Vagina (tissue), 2 donors: ENCODE data around the gene GPR62. TPM values are rescaled to one million over a fixed set of nuclear protein-coding genes. Genes with fewer than 3 reads are reported as not detected.
A peak's percentile ranks its signal among the peaks of the same experiment; 100 is the strongest.

Source experiments
- DNase-seq, 2 donors: peaks; one replicate each; pipeline ENCODE4 v3.0.0-alpha.2; 2017; ENCODE audit errors: extremely low spot score in 2 of 2
- H3K27ac ChIP-seq: fragments of 200-600 bp; sonication (generic); one replicate; pipeline ENCODE4 v1.5.1; 2019
- H3K27me3 ChIP-seq: fragments of 200-600 bp; sonication (generic); one replicate; pipeline ENCODE4 v1.5.1; 2019
- H3K36me3 ChIP-seq, 2 donors: fragments of 200-600 bp; sonication (generic); one replicate each; pipeline ENCODE4 v1.5.1; 2017 to 2019
- H3K4me1 ChIP-seq: fragments of 200-600 bp; sonication (generic); one replicate; pipeline ENCODE4 v1.5.1; 2019
- H3K4me3 ChIP-seq, 2 donors: fragments of 200-600 bp; sonication (generic); 1 replicate in 1 of 2; 2 replicates in 1 of 2; pipeline ENCODE4 v1.5.1; 2016 to 2019
- H3K9me3 ChIP-seq: fragments of 200-600 bp; sonication (generic); one replicate; pipeline ENCODE4 v1.5.1; 2019
- POLR2A ChIP-seq, 2 donors: fragments of 450-650 bp; IDR thresholded peaks; one replicate each; pipeline ENCODE4 v1.6.1; 2017; ENCODE audit warnings: antibody characterized with exemption in 2 of 2, mild to moderate bottlenecking in 2 of 2, moderate library complexity in 2 of 2
- POLR2AphosphoS5 ChIP-seq, 2 donors: sonication (generic); formaldehyde crosslinking; IDR thresholded peaks; one replicate each; pipeline ENCODE4 v1.9.0; 2017; ENCODE audit warnings: antibody characterized with exemption in 2 of 2, mild to moderate bottlenecking in 2 of 2, low read depth in 1 of 2; ENCODE audit not compliant: insufficient read depth in 1 of 2
- intact Hi-C: fragments of 100-400 bp; cut with DNase I; formaldehyde crosslinking; loops from one replicate; pipeline ENCODE4 v1.15.1; 2023
- total RNA-seq: library from RNA; depleted of rRNA; stranded (reverse); fragments of >200 nt; gene quantifications from one replicate; pipeline ENCODE4 v1.2.3, GENCODE V29; 2016
- TF ChIP-seq, protein P1 (sequence below), 3 experiments: fragments of 450-650 bp in 2 of 3; fragments of 200-600 bp in 1 of 3; sonication (generic) in 1 of 3; IDR thresholded peaks; one replicate each; pipeline ENCODE4 v1.5.1; 2017 to 2019; ENCODE audit warnings: antibody characterized with exemption in 3 of 3, mild to moderate bottlenecking in 2 of 3, moderate library complexity in 2 of 3

GPR62 gene
- total RNA-seq, 1 donor from 2014 or later = not detected

DNA sequence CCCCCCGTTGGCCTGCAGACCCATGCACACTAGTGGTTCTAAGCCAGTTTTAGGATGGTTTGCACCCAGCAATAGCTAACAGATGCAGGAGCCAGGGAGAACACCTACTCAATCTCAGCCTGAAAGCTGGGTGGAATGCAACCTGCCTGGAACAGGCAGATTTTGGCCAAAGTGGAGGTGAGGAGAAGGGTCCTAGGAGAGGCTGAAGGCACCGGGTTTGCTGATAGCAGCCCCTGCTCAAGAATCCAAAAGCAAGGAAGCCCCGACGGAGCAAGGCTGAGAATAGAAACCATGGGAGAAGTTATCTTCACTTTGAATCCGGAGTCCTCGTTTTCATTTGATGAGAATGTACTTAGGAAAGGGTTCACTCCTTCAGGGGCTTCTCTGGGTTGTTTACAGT, 23.4 kb upstream of the GPR62 start:
- Histone ChIP-seq H3K36me3 (peaks cover 0 to 36% of the 10 kb centered on the region in 2 donors), H3K27ac (no peak overlapping the region), H3K27me3 (no peaks in the 10 kb centered on the region), H3K4me3 (no peak overlapping the region), H3K9me3 (no peaks in the 10 kb centered on the region), H3K4me1 (no peaks in the 10 kb centered on the region)
- TF ChIP-seq, protein P1, sequence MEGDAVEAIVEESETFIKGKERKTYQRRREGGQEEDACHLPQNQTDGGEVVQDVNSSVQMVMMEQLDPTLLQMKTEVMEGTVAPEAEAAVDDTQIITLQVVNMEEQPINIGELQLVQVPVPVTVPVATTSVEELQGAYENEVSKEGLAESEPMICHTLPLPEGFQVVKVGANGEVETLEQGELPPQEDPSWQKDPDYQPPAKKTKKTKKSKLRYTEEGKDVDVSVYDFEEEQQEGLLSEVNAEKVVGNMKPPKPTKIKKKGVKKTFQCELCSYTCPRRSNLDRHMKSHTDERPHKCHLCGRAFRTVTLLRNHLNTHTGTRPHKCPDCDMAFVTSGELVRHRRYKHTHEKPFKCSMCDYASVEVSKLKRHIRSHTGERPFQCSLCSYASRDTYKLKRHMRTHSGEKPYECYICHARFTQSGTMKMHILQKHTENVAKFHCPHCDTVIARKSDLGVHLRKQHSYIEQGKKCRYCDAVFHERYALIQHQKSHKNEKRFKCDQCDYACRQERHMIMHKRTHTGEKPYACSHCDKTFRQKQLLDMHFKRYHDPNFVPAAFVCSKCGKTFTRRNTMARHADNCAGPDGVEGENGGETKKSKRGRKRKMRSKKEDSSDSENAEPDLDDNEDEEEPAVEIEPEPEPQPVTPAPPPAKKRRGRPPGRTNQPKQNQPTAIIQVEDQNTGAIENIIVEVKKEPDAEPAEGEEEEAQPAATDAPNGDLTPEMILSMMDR (IDR thresholded peaks at IDR 0.05) = no peak
- TF ChIP-seq POLR2A (IDR thresholded peaks at IDR 0.05) (no peak), POLR2AphosphoS5 (IDR thresholded peaks at IDR 0.05; ENCODE audit: insufficient read depth in 1 of 2, low read depth in 1 of 2) (no peak)
- intact Hi-C loops = no loop called here
- DNase-seq = no peak

DNA sequence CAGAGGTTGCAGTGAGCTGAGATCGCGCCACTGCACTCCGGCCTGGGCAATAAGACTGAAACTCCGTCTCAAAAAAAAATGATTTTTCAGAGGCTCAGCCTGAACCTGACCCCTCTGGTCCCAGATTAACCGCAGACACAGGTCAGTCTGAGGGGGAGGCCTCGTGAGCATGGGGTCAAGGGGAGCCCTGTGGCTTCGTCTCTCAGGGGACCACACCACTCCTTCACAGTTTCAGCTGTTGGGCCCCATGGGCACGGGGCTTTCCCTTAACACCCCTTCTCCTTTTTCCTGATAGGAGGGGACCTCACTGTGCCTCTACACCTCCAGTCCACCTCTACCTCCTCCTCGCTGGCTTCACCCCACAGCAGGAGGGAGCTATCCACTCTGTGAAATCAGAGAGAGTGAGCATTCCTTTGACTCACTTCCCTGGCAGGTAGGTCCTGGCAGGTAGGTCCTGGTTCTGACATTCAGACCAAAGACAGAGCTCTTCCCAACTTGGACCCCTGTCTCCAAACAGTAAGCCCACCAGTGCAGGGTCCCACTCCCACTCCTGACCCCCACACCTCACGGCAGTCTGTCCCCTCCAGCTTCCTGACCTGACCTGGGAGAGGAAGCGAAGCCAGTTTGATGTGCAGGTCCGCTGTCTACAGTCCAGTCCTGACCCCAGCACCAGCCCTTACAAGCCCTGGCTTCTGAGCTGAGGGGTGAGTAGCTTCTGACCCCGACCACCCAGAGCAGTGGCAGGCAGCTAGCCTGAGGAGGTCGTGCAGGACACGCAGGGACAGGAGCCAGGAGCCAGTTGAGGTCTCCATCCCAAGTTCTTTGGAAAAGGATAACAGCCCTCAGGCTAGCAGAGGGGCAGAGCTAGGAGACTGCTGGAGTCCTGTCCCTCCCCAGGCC, 22.5 kb upstream of the GPR62 start:
- Histone ChIP-seq H3K4me3 (no peak overlapping the region), H3K27me3 (no peaks in the 10 kb centered on the region), H3K9me3 (no peaks in the 10 kb centered on the region), H3K4me1 (no peaks in the 10 kb centered on the region), H3K36me3 (peaks cover 0 to 46% of the 10 kb centered on the region in 2 donors), H3K27ac (no peak overlapping the region)
- DNase-seq = peak in 1 of 2 donors; percentile 95
- intact Hi-C loops = no loop called here
- no peak for TF ChIP-seq POLR2A (IDR thresholded peaks at IDR 0.05)
- TF ChIP-seq, protein P1 (IDR thresholded peaks at IDR 0.05) = no peak
- no peak for TF ChIP-seq POLR2AphosphoS5 (IDR thresholded peaks at IDR 0.05; ENCODE audit: insufficient read depth in 1 of 2, low read depth in 1 of 2)

DNA sequence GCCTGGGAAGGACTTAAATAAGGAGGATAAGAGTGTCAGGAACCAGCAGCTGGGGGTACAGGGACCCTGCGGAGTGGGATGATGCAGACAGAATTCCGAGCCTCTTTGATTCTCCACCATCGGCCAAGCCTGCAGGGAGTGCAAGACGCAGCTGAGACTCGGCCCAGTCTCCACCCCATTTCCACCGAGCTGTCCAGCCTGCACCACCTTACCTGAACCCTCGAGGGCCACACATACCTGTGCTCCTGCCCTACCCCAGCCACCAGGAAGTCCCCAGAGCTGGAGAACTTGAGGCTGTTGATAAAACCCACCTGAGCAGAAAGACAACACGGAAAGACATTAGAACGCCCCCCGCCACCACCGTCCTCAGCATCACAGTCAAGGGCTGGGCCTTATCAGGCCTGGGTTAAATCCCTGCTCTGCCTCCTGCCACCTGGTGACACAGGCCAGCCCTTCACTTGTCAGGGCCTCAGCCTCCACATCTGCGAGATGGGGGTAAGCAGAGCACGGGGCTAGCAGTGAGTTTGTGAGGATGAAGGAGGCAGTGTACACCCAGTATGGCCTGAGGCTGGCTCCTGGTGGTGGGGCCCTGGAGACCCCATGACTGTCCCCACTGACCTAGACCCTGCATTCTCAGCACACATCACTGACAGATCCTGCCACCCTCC, 21.6 kb upstream of the GPR62 start:
- Histone ChIP-seq H3K27ac (no peak overlapping the region), H3K9me3 (no peaks in the 10 kb centered on the region), H3K4me3 (no peak overlapping the region), H3K36me3 (peaks cover 0 to 50% of the 10 kb centered on the region in 2 donors), H3K27me3 (no peaks in the 10 kb centered on the region), H3K4me1 (no peaks in the 10 kb centered on the region)
- no peak for TF ChIP-seq POLR2A (IDR thresholded peaks at IDR 0.05)
- TF ChIP-seq, protein P1 (IDR thresholded peaks at IDR 0.05) = no peak
- no peak for TF ChIP-seq POLR2AphosphoS5 (IDR thresholded peaks at IDR 0.05; ENCODE audit: insufficient read depth in 1 of 2, low read depth in 1 of 2)
- DNase-seq = no peak
- intact Hi-C loops = no loop called here

DNA sequence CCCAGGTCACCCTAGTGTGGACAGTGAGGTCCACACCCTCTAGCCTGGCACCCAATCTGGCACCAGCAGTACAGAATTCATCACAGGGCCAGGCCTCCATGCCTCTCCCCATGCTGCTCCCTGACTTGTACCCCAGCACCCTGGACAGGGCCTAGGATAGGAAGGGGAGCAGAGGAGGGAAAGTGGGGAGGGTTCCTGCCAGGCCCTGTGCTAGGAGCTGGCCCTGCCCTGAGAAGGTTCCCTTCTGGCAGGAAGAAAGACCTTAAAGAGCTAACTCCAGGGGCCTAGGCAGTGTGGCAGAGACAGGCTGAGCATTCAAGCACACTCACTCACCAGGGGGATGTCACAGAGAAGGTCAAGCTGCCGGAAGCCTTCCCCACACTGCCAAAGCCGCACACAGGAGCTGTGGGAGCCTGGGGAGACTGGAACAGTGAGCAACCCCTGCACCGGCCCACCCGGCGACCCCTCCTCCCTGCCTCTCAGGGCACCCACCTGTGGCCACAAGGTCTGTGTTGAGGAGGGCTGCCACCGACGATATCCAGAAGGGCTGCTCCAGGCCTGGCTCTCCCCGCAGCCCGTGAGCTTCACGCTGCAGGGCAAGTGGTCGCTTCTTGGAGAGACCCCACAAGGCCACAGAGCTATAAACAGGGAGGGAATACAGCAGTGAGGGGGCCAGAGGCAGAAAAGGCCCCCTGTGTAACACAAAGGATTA, 20.9 kb upstream of the GPR62 start:
- Histone ChIP-seq H3K4me1 (no peaks in the 10 kb centered on the region), H3K4me3 (no peak overlapping the region), H3K27me3 (no peaks in the 10 kb centered on the region), H3K36me3 (peaks cover 0 to 50% of the 10 kb centered on the region in 2 donors), H3K9me3 (no peaks in the 10 kb centered on the region), H3K27ac (no peak overlapping the region)
- no peak for TF ChIP-seq POLR2AphosphoS5 (IDR thresholded peaks at IDR 0.05; ENCODE audit: insufficient read depth in 1 of 2, low read depth in 1 of 2)
- TF ChIP-seq POLR2A (IDR thresholded peaks at IDR 0.05) = no peak
- TF ChIP-seq, protein P1 (IDR thresholded peaks at IDR 0.05) = no peak
- no peak for DNase-seq
- intact Hi-C loops = no loop called here
